Measurements from ENCODE around the gene MED15.
"Not testable (repeated sequence)": the region's sequence is repeated elsewhere in the genome, so short reads cannot be mapped to it uniquely, and the experiment has no call there.

MED15 gene

DNA sequence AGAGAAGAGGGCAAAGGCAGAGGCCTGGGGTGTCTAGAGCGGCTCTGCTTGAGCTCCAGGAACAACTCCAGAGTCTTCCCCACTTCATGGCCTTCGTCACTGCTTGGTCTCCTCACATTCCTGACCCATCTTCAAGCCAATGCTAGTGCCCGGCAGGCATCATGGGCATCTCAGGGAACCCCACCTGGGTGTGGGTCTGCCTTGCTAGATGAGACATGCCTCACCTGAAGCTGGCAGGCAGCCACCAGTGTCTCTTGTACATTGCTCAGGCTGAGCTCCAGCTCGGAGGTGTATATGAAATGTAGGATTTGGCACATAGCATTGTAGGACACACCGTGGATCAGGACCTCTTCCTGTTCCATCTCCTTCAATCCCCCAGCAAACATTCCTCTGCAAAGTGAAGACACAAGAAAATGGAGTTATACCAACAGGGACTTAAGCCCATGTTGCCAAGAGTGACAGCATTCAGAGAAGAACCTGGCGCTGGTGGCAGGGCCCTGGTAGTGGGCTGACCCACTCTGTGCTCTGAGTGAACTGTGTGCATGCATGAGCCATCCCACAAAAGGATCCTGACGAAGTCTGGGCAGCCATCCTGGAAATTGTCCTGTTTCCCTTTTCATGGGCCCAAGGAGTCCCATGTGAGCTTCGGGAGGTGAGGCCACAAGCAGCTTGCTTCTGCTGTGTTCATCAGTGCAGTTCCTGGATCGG lies 36.1 kb upstream of the MED15 start:
- ATAC-seq (replicated peaks) = no peak
- no peak overlapping the region for H3K4me3 Mint-ChIP-seq

DNA sequence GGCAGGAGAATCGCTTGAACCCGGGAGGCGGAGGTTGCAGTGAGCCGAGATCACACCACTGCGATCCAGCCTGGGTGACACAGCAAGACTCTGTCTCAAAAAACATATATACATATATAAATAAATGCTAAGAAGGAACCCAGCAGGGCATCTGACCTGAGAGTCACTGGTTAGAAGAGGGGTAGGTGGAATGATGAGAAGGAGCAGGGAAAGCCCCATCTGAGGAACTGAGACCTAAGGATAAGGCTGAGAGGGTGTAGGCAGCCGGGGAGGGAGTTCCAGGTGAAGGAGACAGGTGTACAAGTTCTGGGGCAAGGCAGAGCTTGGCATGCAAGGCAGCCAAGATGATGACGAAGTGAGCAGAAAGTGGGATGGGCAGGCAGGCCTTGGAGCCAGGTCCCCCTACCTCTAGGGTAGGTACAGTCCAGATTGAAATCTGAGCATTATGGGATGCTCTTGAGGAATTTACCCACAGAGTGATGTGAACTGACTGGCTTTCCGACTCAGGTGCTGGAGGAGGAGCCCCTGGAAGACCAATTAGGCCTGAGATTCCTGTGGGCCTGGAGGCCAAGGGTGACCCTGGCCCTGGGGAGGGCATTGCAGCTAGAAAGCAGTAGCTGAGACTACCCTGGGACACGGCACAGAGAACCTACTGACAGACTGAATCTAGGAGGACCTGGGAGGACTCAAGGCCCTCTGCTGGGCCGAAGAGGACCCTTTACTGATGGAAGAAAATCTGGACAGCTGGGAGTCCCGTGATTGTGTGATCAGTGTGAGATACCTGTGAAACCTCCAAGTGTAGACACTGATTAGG lies 34.6 kb upstream of the MED15 start:
- peaks cover 11% of the 10 kb centered on the region for H3K36me3 Mint-ChIP-seq (ENCODE audit: insufficient read depth)
- peak overlapping the region in 1 of 2 donors; percentile 33 for H3K27ac Mint-ChIP-seq
- H3K9me3 Mint-ChIP-seq = no peaks in the 10 kb centered on the region
- DNase-seq (no peak), ATAC-seq (replicated peaks) (no peak)
- H3K27me3 Mint-ChIP-seq = no peaks in the 10 kb centered on the region
- peaks cover 6 to 11% of the 10 kb centered on the region in 2 donors for H3K4me1 Mint-ChIP-seq (ENCODE audit: low read depth in 2 of 2)
- no peak overlapping the region for H3K4me3 Mint-ChIP-seq

More for the DNA sequence above, 36.1 kb upstream of the MED15 start:
- peaks cover 6 to 11% of the 10 kb centered on the region in 2 donors for H3K4me1 Mint-ChIP-seq (ENCODE audit: low read depth in 2 of 2)
- H3K36me3 Mint-ChIP-seq (ENCODE audit: insufficient read depth) = peaks cover 11% of the 10 kb centered on the region
- H3K27me3 Mint-ChIP-seq = no peaks in the 10 kb centered on the region
- DNase-seq = no peak
- H3K27ac Mint-ChIP-seq = peak overlapping the region in 1 of 2 donors; percentile 46
- no peaks in the 10 kb centered on the region for H3K9me3 Mint-ChIP-seq

DNA sequence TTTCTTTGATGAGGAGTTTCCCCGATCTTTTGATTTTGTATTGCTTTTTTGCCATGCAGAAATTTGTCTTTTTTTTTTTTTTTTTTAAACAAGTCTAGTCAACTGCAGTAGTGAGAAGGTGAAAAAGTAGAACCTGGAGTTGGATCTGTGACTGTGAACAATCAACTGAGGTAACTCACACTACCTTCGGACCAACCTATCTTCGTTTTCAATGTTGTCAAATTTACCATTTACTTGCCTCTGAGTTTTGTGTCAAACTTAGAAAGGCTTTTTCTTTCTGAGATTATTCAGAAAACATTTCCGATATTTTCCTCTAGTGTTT lies 32.3 kb upstream of the MED15 start:
- Mint-ChIP-seq H3K9me3 (no peaks in the 10 kb centered on the region), H3K27ac (peak overlapping the region in 1 of 2 donors; percentile 31), H3K36me3 (ENCODE audit: insufficient read depth) (peaks cover 6% of the 10 kb centered on the region), H3K4me1 (ENCODE audit: low read depth in 2 of 2) (peaks cover 5 to 6% of the 10 kb centered on the region in 2 donors), H3K4me3 (no peak overlapping the region), H3K27me3 (no peaks in the 10 kb centered on the region)
- ATAC-seq (replicated peaks) (no peak), DNase-seq (no peak)

GRCh38 chr22:20475569-20475968 lies 31.8 kb upstream of the MED15 start:
- not testable (repeated sequence) for H3K4me3 Mint-ChIP-seq; H3K36me3 Mint-ChIP-seq (ENCODE audit: insufficient read depth); DNase-seq; H3K4me1 Mint-ChIP-seq (ENCODE audit: low read depth in 2 of 2); H3K9me3 Mint-ChIP-seq; H3K27me3 Mint-ChIP-seq; ATAC-seq (replicated peaks)
- peak overlapping the region in 1 of 2 donors; percentile 31 for H3K27ac Mint-ChIP-seq

- ATAC-seq (replicated peaks); H3K9me3 Mint-ChIP-seq; DNase-seq; H3K27ac Mint-ChIP-seq; H3K4me3 Mint-ChIP-seq; H3K27me3 Mint-ChIP-seq; H3K4me1 Mint-ChIP-seq (ENCODE audit: low read depth in 2 of 2); H3K36me3 Mint-ChIP-seq (ENCODE audit: insufficient read depth): not testable (repeated sequence)
Measured at GRCh38 chr22:20478059-20478458, 29.4 kb upstream of the MED15 start.

GRCh38 chr22:20479612-20480196 lies 27.7 kb upstream of the MED15 start:
- Mint-ChIP-seq H3K4me3 (no peak overlapping the region), H3K4me1 (ENCODE audit: low read depth in 2 of 2) (peaks cover 0 to 9% of the 10 kb centered on the region in 2 donors), H3K9me3 (no peaks in the 10 kb centered on the region), H3K36me3 (ENCODE audit: insufficient read depth) (peaks cover 6% of the 10 kb centered on the region), H3K27me3 (no peaks in the 10 kb centered on the region), H3K27ac (no peak overlapping the region)
- ATAC-seq (replicated peaks) (no peak), DNase-seq (no peak)

DNA sequence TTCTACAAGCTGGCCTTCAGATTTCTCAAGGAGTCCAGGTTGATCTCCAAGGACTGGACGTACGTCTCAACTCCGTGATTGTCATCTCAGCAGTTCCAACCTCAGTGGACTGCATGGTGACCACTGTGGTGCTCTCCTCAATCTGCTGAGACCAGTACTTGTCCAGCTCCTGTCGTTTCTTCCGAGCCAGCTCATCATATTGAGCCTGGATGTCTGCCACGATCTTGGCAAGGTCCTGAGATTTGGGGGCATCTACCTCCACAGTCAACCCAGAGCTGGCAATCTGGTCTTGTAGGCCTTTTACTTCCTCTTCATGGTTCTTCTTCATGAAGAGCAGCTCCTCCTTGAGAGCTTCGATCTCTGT lies 24.3 kb upstream of the MED15 start:
- Mint-ChIP-seq H3K4me1 (ENCODE audit: low read depth in 2 of 2) (peaks cover 11 to 21% of the 10 kb centered on the region in 2 donors), H3K36me3 (ENCODE audit: insufficient read depth) (peaks cover 11% of the 10 kb centered on the region)
- H3K27ac Mint-ChIP-seq; H3K9me3 Mint-ChIP-seq; H3K4me3 Mint-ChIP-seq; H3K27me3 Mint-ChIP-seq; DNase-seq; ATAC-seq (replicated peaks): not testable (repeated sequence)

DNA sequence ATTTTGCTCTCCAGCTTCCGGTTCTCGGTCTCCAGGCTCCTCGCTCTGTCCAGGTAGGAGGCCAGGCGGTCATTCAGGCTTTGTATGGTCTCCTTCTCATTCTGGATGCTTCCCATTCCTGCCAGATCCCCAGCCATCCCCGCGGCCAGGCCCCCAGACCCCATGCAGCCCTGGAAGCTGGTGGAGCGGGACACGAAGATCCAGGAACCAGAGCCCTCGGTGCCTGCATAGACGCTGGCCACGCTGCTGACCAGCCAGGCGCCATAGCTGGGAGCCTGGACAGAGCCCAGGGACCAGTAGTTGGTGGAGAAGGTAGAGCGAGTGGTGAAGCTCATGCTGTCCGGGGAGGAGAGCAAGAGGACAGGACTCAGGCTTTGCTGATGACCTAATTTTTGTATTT lies 23.6 kb upstream of the MED15 start:
- H3K36me3 Mint-ChIP-seq (ENCODE audit: insufficient read depth) = peaks cover 14% of the 10 kb centered on the region
- ATAC-seq (replicated peaks) (no peak), DNase-seq (no peak)
- no peaks in the 10 kb centered on the region for H3K9me3 Mint-ChIP-seq
- no peaks in the 10 kb centered on the region for H3K27me3 Mint-ChIP-seq
- H3K4me3 Mint-ChIP-seq = no peak overlapping the region
- peaks cover 15 to 26% of the 10 kb centered on the region in 2 donors for H3K4me1 Mint-ChIP-seq (ENCODE audit: low read depth in 2 of 2)
- no peak overlapping the region for H3K27ac Mint-ChIP-seq

- ATAC-seq (replicated peaks) (no peak), DNase-seq (no peak)
- H3K4me3 Mint-ChIP-seq = no peak overlapping the region
- H3K4me1 Mint-ChIP-seq (ENCODE audit: low read depth in 2 of 2) = peaks cover 21 to 32% of the 10 kb centered on the region in 2 donors
- no peaks in the 10 kb centered on the region for H3K9me3 Mint-ChIP-seq
- H3K36me3 Mint-ChIP-seq (ENCODE audit: insufficient read depth) = peaks cover 14% of the 10 kb centered on the region
- peak overlapping the region in 1 of 2 donors; percentile 3 for H3K27ac Mint-ChIP-seq
- H3K27me3 Mint-ChIP-seq = no peaks in the 10 kb centered on the region
Measured at GRCh38 chr22:20484948-20485683, 22.3 kb upstream of the MED15 start.

GRCh38 chr22:20486229-20486628 lies 21.2 kb upstream of the MED15 start:
- Mint-ChIP-seq H3K4me1 (ENCODE audit: low read depth in 2 of 2) (peaks cover 21 to 39% of the 10 kb centered on the region in 2 donors), H3K27me3 (no peaks in the 10 kb centered on the region), H3K9me3 (no peaks in the 10 kb centered on the region), H3K36me3 (ENCODE audit: insufficient read depth) (peaks cover 14% of the 10 kb centered on the region), H3K4me3 (no peak overlapping the region), H3K27ac (peak overlapping the region in 1 of 2 donors; percentile 69)
- ATAC-seq (replicated peaks) (no peak), DNase-seq (no peak)

GRCh38 chr22:20487715-20488114 lies 19.7 kb upstream of the MED15 start:
- peaks cover 25 to 49% of the 10 kb centered on the region in 2 donors for H3K4me1 Mint-ChIP-seq (ENCODE audit: low read depth in 2 of 2)
- no peaks in the 10 kb centered on the region for H3K27me3 Mint-ChIP-seq
- H3K9me3 Mint-ChIP-seq = no peaks in the 10 kb centered on the region
- H3K4me3 Mint-ChIP-seq = no peak overlapping the region
- peak overlapping the region; percentile 80 to 85 for H3K27ac Mint-ChIP-seq
- no peak for ATAC-seq (replicated peaks)
- H3K36me3 Mint-ChIP-seq (ENCODE audit: insufficient read depth) = peaks cover 11% of the 10 kb centered on the region
- no peak for DNase-seq

- H3K9me3 Mint-ChIP-seq = no peaks in the 10 kb centered on the region
- peaks cover 31 to 52% of the 10 kb centered on the region in 2 donors for H3K4me1 Mint-ChIP-seq (ENCODE audit: low read depth in 2 of 2)
- peak overlapping the region; percentile 80 to 85 for H3K27ac Mint-ChIP-seq
Measured at GRCh38 chr22:20488946-20489345, 18.5 kb upstream of the MED15 start.

GRCh38 chr22:20490183-20490940 lies 17.0 kb upstream of the MED15 start:
- DNase-seq (no peak), ATAC-seq (replicated peaks) (no peak)
- Mint-ChIP-seq H3K4me1 (ENCODE audit: low read depth in 2 of 2) (peaks cover 32 to 56% of the 10 kb centered on the region in 2 donors), H3K27me3 (no peaks in the 10 kb centered on the region), H3K36me3 (ENCODE audit: insufficient read depth) (peaks cover 7% of the 10 kb centered on the region), H3K27ac (peak overlapping the region; percentile 32 to 80), H3K4me3 (no peak overlapping the region), H3K9me3 (no peaks in the 10 kb centered on the region)

More at GRCh38 chr22:20488946-20489345, 18.5 kb upstream of the MED15 start:
- Mint-ChIP-seq H3K4me3 (no peak overlapping the region), H3K36me3 (ENCODE audit: insufficient read depth) (peaks cover 7% of the 10 kb centered on the region), H3K27me3 (no peaks in the 10 kb centered on the region)
- ATAC-seq (replicated peaks) (no peak), DNase-seq (no peak)

Data from effector memory CD8-positive, alpha-beta T cell (primary cell).